Measurements from ENCODE around the gene TTC33.
"Not testable (repeated sequence)": the region's sequence is repeated elsewhere in the genome, so short reads cannot be mapped to it uniquely, and the experiment has no call there.

The TTC33 gene

DNA sequence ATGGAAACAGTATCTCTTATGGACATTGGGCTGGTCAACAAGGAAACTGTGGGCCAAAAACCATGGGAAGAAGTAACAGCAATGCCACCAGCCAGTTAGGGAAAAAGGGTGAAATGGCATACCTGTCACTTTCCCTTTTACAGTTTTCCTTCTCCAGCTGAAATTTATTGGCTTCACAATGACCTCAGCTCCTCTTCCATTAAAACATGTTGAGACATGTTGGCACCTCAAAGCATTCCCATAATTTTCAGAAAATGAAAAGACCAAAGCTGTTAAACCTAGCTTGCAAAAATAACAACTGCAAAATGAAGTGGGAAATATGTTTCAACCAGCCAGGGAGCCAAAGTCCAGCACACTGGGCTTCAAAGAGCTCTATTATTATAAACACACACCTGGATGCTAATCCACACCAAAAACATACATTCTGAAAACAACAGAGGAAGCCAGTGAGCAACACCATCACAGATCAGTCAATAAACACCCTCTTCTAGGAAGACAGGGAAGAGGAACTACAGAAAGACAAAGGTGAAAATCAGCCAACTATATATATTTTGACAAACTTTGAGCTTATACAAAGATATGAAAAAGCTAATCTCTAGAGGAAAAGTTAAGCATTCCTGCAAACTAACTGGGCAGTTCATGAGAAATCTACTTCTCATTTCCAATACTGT is 154.4 kb downstream of the TTC33 start:
- no peak for DNase-seq

DNA sequence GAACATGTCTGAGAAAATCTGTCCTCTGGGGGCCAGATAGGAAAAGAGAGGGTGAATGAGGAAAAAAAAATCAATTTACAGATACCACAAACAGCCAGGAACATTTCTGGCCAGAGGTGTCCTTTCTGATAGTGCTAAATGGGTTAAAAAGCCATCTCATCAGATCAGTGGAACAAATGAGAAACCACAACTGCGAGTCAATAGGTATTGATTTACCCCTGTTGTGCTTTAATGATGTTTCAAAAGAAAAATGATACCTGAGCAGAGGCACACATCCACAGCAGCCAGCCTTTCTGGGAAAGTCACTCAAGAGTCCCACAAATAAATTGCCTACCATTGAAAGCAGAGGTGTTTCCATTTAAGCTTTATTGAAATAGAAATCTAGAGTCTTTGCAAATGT is 155.4 kb downstream of the TTC33 start:
- no peak for DNase-seq

- DNase-seq: no peak
Observed at GRCh38 chr5:40599676-40600075, 156.1 kb downstream of the TTC33 start.

GRCh38 chr5:40594811-40595210 is 160.9 kb downstream of the TTC33 start:
- no peak for DNase-seq

GRCh38 chr5:40591727-40592396 is 163.9 kb downstream of the TTC33 start:
- not testable (repeated sequence) for DNase-seq

GRCh38 chr5:40587376-40587775 is 168.4 kb downstream of the TTC33 start:
- no peak for DNase-seq

- no peak for DNase-seq
Observed at GRCh38 chr5:40585537-40586267, 170.1 kb downstream of the TTC33 start.

DNA sequence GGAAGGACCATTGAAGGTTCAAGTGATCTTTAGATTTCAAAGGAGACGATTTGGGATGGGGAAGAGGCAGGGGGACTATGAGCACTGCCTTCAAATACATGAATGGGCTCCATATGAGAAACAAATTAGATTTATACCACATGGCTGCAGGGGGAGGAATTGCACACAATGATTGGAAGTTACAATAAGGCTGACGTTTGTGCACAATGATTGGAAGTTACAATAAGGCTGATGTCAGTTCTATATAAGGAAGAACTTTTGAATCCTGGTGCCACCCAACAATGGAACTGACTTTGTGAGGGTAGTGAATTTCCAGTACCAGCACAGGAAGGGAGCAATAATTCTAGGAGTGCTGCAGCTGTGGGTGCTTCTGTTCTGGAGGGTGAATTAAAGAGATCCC is 171.7 kb downstream of the TTC33 start:
- DNase-seq: no peak

DNA sequence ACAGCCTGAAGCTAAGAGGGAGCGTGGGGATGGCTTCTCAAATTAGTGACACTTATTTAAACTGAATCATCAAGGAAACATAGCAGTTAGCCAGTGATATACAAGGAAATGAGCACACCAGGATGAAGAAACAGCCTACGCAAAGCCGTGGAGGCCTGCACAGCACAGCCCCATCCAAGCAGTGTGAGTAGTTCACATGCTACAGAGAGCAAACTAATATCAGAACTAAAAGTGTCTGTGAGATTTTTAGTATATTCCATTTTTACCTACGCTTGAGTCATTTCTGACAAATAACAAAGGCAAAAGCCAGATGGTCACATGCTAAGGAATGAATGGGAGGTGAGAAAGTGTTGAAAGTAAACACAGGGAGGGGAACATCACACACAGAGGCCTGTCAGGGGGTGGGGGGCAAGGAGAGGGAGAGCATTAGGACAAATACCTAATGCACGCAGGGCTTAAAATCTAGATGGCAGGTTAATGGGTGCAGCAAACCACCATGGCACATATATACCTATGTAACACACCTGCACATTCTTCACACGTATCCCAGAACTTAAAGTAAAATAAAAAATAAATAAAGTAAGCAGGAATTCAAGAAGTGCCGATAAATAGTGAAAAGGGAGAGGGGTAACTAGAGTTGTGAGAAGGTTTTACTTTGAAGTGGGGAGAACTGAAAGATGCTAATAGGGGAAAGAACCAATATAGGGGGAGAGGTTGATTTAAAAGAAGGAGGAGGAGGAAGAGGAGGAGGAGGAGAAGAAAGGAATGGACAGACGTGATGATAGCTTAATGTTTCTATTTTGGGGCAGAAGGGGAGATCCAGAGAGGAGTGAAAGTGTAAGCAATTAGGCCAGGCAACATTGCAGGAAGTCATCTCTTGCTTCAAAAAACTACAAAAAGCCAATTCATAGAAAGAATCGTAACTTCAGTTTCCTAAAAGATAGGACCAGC is 177.0 kb downstream of the TTC33 start:
- DNase-seq: no peak

DNA sequence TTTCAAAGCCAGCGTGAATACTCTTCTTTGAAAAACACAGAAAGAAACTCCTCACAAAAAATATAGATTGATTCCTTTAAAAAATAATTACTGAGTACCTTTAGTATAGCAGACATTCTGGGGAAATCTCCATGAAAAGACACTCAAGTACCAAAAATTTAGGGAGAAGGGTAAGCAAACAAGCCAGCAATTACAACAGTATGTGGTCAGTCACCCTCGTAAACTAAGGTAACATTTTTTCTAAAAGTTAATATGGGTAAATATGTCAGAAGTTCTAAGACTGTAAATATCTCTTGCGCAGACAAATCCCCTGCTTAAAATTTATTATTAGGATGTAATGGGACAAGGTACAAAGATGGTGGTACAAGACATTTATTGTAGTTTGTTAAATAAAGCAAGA is 178.0 kb downstream of the TTC33 start:
- DNase-seq: no peak

DNA sequence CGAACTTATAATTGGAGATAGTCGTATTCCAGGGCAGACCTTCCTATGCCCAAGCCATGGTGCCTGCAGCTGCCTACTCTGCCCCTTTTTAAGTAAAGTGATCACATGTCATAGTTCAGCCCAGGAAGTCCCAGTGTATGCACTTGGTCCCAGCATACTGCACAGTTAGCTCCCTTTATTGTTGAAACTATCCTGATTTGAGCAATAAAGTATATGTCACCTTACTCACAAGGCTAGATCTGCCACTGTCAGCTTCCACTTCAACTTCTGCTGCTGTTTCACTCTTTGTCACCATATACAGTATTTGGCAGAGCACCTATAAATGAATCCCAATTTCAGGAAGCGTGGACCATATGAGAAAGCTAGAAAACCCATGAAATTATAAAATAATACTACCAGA is 179.8 kb downstream of the TTC33 start:
- DNase-seq: no peak

GRCh38 chr5:40575411-40575810 is 180.3 kb downstream of the TTC33 start:
- DNase-seq: no peak

DNA sequence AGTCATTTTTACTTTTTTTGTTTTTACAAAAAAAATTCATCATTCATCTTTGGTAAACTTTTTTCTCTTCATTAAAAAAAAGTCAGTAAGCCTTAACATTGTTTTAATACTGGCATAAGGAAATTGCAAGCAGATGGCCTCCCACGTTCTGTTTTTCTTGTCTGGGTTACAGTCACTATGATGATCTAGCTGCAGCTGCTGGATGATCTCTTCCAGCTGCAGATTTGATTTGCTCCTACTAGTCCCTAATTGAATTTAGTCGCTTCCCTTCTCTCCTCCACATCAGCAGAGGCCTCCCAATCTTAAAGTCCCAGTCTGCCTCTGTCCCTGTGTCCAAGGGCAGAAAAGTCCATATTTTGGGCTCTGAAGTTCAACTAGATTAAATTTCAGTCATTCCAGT is 182.8 kb downstream of the TTC33 start:
- peak; percentile 65 for DNase-seq

DNA sequence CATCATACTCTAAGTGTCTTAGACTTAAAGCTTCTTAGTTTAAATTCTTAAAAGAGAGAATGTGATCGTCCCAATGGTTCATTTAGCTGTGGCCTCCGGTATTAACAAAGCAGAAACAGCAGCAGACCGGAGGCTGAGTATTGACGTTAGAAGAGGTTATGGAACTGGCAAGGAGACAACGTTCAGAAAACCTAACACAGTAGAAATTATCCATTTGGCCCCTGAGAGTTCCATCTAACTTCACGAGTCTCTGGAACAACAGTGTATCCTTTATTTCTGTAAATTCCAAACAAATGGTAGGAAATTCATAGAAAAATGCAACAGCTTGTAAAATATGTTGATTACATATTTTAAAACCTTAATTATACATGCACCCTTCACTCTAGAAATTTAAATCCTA is 183.4 kb downstream of the TTC33 start:
- no peak for DNase-seq

- DNase-seq: no peak
Observed at GRCh38 chr5:40571729-40572128, 184.0 kb downstream of the TTC33 start.

DNA sequence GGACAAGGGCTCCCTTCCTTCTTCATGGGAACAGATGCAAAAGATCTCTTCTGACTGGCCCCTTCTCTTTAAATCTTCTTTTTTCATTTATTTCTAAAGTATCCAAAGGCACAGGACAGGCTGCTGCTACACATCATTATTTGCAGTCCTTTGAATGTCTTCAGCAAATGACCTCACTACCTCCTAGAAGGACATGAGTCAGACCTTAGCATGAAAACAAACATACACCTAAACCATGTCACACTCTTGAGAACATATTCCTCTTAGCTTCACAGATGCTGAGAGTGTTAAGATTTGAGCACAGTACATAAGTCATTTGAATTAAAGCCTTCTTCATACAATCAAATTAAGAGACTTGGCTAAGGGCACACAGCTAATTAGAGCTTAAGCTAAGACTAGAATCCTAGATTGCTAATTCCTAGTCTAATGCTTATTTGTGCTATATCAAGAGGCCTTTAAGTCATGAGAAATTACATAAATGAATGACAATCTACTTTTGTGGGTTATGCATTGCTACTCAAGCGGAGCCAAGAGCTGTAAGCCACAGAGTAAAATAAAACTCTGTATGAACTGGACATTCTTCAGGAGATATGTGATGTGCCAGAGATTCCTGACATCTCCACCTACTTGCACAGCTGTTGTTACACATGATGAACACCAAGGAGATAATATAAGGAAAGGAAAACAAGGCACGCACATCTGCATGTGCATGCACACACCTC is 185.2 kb downstream of the TTC33 start:
- DNase-seq: no peak

GRCh38 chr5:40569546-40570270 is 186.1 kb downstream of the TTC33 start:
- DNase-seq: no peak

DNA sequence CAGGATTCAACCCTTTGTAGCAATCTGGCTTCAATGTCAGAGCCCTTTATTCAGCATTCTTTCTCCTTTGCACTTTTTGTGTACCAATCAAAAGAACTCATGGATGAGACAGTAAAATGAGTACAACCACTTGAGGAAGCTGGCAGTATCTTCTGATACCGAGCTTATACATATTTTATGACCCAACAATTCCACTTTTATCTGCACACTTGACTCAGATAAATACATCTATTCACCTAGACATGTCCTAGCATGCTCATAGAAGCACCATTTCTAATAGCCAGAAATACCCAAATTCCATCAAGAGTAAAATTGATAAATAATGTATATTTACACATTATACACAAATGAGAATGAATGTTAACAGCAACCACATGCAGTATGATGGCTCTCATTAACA is 187.2 kb downstream of the TTC33 start:
- no peak for DNase-seq

DNA sequence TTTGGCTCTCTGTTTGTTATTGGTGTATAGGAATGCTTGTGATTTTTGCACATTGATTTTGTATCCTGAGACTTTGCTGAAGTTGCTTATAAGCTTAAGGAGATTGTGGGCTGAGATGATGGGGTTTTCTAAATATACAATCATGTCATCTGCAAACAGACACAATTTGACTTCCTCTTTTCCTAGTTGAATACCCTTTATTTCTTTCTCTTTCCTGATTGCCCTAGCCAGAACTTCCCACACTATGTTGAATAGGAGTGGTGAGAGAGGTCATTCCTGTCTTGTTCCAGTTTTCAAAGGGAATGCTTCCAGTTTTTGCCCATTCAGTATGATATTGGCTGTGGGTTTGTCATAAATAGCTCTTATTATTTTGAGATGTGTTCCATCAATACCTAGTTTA is 192.6 kb downstream of the TTC33 start:
- DNase-seq: not testable (repeated sequence)

DNA sequence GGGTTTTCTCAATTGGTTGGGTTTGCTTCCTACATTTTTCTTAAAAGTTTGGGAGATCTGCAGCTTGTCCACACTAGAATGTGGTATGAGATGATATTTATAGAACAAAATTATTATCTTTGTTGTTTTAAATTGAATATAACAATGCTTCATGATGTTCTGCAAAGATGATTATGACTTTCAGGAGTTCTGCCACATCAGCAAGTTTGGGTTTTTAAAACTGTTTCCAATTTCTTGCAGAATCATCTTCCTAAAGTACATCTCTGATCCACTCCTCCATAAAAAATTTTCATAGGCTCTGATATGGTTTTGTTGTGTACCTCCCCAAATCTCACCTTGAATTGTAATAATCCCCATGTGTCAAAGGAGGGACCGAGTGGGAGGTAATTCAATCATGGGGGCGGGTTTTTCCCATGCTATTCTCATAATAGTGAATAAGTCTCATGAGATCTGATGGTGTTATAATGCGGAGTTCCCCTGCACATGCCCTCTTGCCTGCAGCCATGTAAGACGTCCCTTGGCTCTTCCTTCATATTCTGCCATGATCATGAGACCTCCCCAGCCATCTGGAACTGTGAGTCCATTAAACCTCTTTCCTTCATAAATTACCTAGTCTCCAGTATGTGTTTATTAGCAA is 195.2 kb downstream of the TTC33 start:
- DNase-seq: no peak

GRCh38 chr5:40559306-40559705 is 196.5 kb downstream of the TTC33 start:
- DNase-seq: no peak

Measured in left hindlimb (tissue), 1 donor.